Neural cell (in vitro differentiated cells): ENCODE measurements around the gene HORMAD2. TPM values are rescaled to one million over a fixed set of nuclear protein-coding genes. Genes with fewer than 3 reads are reported as not detected.

ENCODE experiments used
- H2AFZ ChIP-seq: fragments of 200-600, 300-800 bp; sonication (generic), shearing (Covaris generic); 2 replicates; pipeline ENCODE4 v1.6.0; 2014; ENCODE audit warnings: low read depth, mild to moderate bottlenecking, antibody characterized with exemption, low read length, moderate library complexity
- H3F3A ChIP-seq: fragments of 200-600 bp; shearing (Covaris generic); 2 replicates; pipeline ENCODE4 v1.6.1; 2016; ENCODE audit warnings: mild to moderate bottlenecking, moderate library complexity, mixed read lengths, antibody characterized with exemption, low read length; ENCODE audit not compliant: insufficient read depth, poor library complexity, severe bottlenecking
- H3K27ac ChIP-seq: fragments of 200-600, 300-800 bp; sonication (generic), shearing (Covaris generic); 2 replicates; pipeline ENCODE4 v1.5.1; 2014; ENCODE audit warnings: mild to moderate bottlenecking, low read length, moderate library complexity
- H3K27me3 ChIP-seq: fragments of 300-800, 200-600 bp; sonication (generic), shearing (Covaris generic); 2 replicates; pipeline ENCODE4 v1.6.0; 2014; ENCODE audit warnings: mild to moderate bottlenecking, low read depth, low read length, moderate library complexity; ENCODE audit not compliant: insufficient read depth
- H3K36me3 ChIP-seq: fragments of 300-800, 200-600 bp; sonication (generic), shearing (Covaris generic); 2 replicates; pipeline ENCODE4 v1.5.1; 2014; ENCODE audit warnings: mild to moderate bottlenecking, antibody characterized with exemption, low read length, moderate library complexity; ENCODE audit not compliant: insufficient read depth
- H3K4me2 ChIP-seq: fragments of 300-800, 200-600 bp; sonication (generic), shearing (Covaris generic); 2 replicates; pipeline ENCODE4 v1.6.0; 2014; ENCODE audit warnings: mild to moderate bottlenecking, low read length
- H3K4me3 ChIP-seq: fragments of 300-800, 200-600 bp; sonication (generic), shearing (Covaris generic); 2 replicates; pipeline ENCODE4 v1.5.1; 2014; ENCODE audit warnings: mild to moderate bottlenecking, low read length, moderate library complexity
- H3K79me2 ChIP-seq: fragments of 200-600 bp; shearing (Covaris generic); replicated peaks from 2 replicates; pipeline ENCODE4 v1.6.0; 2014; ENCODE audit warnings: mild to moderate bottlenecking, low read length, moderate library complexity; ENCODE audit not compliant: insufficient read depth
- H3K9ac ChIP-seq: fragments of 300-800, 200-600 bp; sonication (generic), shearing (Covaris generic); 2 replicates; pipeline ENCODE4 v1.6.1; 2016; ENCODE audit warnings: mild to moderate bottlenecking, low read length, mixed read lengths
- H3K9me2 ChIP-seq: fragments of 200-600 bp; shearing (Covaris generic); 2 replicates; pipeline ENCODE4 v1.6.1; 2016; ENCODE audit warnings: mild to moderate bottlenecking, low read length, mixed read lengths; ENCODE audit not compliant: insufficient read depth
- H3K9me3 ChIP-seq: fragments of 200-600, 300-800 bp; sonication (generic), shearing (Covaris generic); 2 replicates; pipeline ENCODE4 v1.6.1; 2016; ENCODE audit warnings: mild to moderate bottlenecking, mixed run types, low read length, moderate library complexity, mixed read lengths
- H4K20me1 ChIP-seq: fragments of 200-600 bp; shearing (Covaris generic); 2 replicates; pipeline ENCODE4 v1.6.1; 2016; ENCODE audit warnings: mild to moderate bottlenecking, mixed run types; ENCODE audit not compliant: insufficient read depth
- CTCF ChIP-seq: fragments of 450-650 bp; IDR thresholded peaks from 2 replicates; pipeline ENCODE4 v1.5.1; 2014; ENCODE audit warnings: antibody characterized with exemption, mild to moderate bottlenecking, moderate library complexity; ENCODE audit not compliant: poor library complexity, severe bottlenecking
- EP300 ChIP-seq: fragments of 450-650 bp; conservative IDR thresholded peaks from 2 replicates; pipeline ENCODE4 v1.6.1; 2014; ENCODE audit warnings: antibody characterized with exemption, mild to moderate bottlenecking, moderate library complexity; ENCODE audit not compliant: poor library complexity, severe bottlenecking
- EZH2 ChIP-seq: fragments of 200-600, 300-800 bp; shearing (Covaris generic), sonication (generic); IDR thresholded peaks from 2 replicates; pipeline ENCODE4 v1.6.1; 2014; ENCODE audit warnings: antibody characterized with exemption, low read length, borderline replicate concordance, mild to moderate bottlenecking; ENCODE audit not compliant: insufficient read depth, poor library complexity, severe bottlenecking
- MXI1 ChIP-seq: fragments of 450-650 bp; conservative IDR thresholded peaks from 2 replicates; pipeline ENCODE4 v1.6.1; 2014; ENCODE audit warnings: antibody characterized with exemption, mild to moderate bottlenecking; ENCODE audit not compliant: poor library complexity, severe bottlenecking
- POLR2AphosphoS5 ChIP-seq: IDR thresholded peaks from 2 replicates; pipeline ENCODE4 v1.6.1; 2012
- RAD21 ChIP-seq: fragments of 450-650 bp; conservative IDR thresholded peaks from 2 replicates; pipeline ENCODE4 v1.6.1; 2014; ENCODE audit warnings: antibody characterized with exemption, mild to moderate bottlenecking, moderate library complexity
- REST ChIP-seq: IDR thresholded peaks from 2 replicates; pipeline ENCODE4 v1.6.1; 2012; ENCODE audit warnings: borderline replicate concordance
- SMC3 ChIP-seq: fragments of 450-650 bp; conservative IDR thresholded peaks from 2 replicates; pipeline ENCODE4 v1.6.1; 2014; ENCODE audit warnings: antibody characterized with exemption, mild to moderate bottlenecking, moderate library complexity; ENCODE audit not compliant: poor library complexity
- TAF1 ChIP-seq: IDR thresholded peaks from 2 replicates; pipeline ENCODE4 v1.6.1; 2012; ENCODE audit warnings: low read depth
- polyA plus RNA-seq: library from polyadenylated mRNA; depleted of rRNA; stranded (reverse); fragments of >200 nt; gene quantifications from 2 replicates; pipeline ENCODE4 v1.2.3, GENCODE V29; 2014

HORMAD2 gene
- polyA plus RNA-seq, 1 donor from 2014 or later, result 1.2 TPM

- H3K9ac ChIP-seq, result no peak overlapping the region
- no peaks in the 10 kb centered on the region for H3F3A ChIP-seq
- H3K27ac ChIP-seq, result no peak overlapping the region
- H3K79me2 ChIP-seq, result no peaks in the 10 kb centered on the region
- H3K36me3 ChIP-seq, result no peaks in the 10 kb centered on the region
- H2AFZ ChIP-seq, result no peak overlapping the region
- no peak overlapping the region for H3K4me3 ChIP-seq
- H4K20me1 ChIP-seq, result no peaks in the 10 kb centered on the region
- H3K27me3 ChIP-seq, result no peaks in the 10 kb centered on the region
- no peaks in the 10 kb centered on the region for H3K9me2 ChIP-seq
- H3K9me3 ChIP-seq, result no peaks in the 10 kb centered on the region
- no peak overlapping the region for H3K4me2 ChIP-seq
- no peak for TF ChIP-seq EP300
- TF ChIP-seq REST, result no peak
- no peak for TF ChIP-seq CTCF
- TF ChIP-seq TAF1, result no peak
- TF ChIP-seq MXI1, result no peak
- no peak for TF ChIP-seq POLR2AphosphoS5
- TF ChIP-seq SMC3, result no peak
- TF ChIP-seq RAD21, result no peak
- TF ChIP-seq EZH2, result no peak
Observed at GRCh38 chr22:30219049-30219654, 138.9 kb downstream of the HORMAD2 start.

- H3K4me2 ChIP-seq, result no peak overlapping the region
- TF ChIP-seq MXI1, result no peak
- no peak for TF ChIP-seq POLR2AphosphoS5
- no peak for TF ChIP-seq EZH2
- TF ChIP-seq SMC3, result no peak
- no peak for TF ChIP-seq EP300
- TF ChIP-seq REST, result no peak
- no peak for TF ChIP-seq TAF1
- no peak for TF ChIP-seq RAD21
- no peak for TF ChIP-seq CTCF
- no peaks in the 10 kb centered on the region for H3K27me3 ChIP-seq
- no peak overlapping the region for H3K27ac ChIP-seq
- no peaks in the 10 kb centered on the region for H3K79me2 ChIP-seq
- no peaks in the 10 kb centered on the region for H3K36me3 ChIP-seq
- no peak overlapping the region for H3K9ac ChIP-seq
- no peaks in the 10 kb centered on the region for H3F3A ChIP-seq
- H3K9me2 ChIP-seq, result no peaks in the 10 kb centered on the region
- no peaks in the 10 kb centered on the region for H3K9me3 ChIP-seq
- H3K4me3 ChIP-seq, result no peak overlapping the region
- no peak overlapping the region for H2AFZ ChIP-seq
- H4K20me1 ChIP-seq, result no peaks in the 10 kb centered on the region
Observed at GRCh38 chr22:30219668-30220278, 139.5 kb downstream of the HORMAD2 start.
